Suppressor macrophage treated with lipopolysaccharide for 1 hour (primary cell): Measurements from ENCODE around the gene POLE4.

Experiments used
- DNase-seq, 3 donors: peaks; one replicate each; pipeline ENCODE4 v3.0.0-alpha.2; 2020 to 2022

The POLE4 gene

GRCh38 chr2:74941284-74941683 lies 17.2 kb upstream of the POLE4 start:
- DNase-seq, result no peak

DNA sequence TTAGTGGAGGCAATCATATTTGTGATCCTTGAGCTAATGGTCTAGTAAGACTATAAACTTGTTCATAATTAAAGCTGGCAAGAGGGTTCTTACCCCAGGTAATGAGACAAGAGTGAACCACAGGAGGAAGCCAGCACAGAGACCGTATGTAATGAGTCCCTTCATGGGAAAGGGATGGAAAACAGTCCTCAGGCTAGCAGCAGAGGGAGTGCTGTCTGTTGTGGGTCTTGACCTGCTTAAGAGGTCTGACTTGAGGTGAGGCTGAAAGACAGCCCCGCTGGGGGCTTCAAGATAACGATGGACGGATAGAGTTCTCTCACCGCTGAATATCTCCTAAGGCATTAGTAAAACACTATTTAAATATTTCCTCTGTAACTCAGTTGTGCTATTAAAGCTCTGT lies 16.2 kb upstream of the POLE4 start:
- no peak for DNase-seq

DNA sequence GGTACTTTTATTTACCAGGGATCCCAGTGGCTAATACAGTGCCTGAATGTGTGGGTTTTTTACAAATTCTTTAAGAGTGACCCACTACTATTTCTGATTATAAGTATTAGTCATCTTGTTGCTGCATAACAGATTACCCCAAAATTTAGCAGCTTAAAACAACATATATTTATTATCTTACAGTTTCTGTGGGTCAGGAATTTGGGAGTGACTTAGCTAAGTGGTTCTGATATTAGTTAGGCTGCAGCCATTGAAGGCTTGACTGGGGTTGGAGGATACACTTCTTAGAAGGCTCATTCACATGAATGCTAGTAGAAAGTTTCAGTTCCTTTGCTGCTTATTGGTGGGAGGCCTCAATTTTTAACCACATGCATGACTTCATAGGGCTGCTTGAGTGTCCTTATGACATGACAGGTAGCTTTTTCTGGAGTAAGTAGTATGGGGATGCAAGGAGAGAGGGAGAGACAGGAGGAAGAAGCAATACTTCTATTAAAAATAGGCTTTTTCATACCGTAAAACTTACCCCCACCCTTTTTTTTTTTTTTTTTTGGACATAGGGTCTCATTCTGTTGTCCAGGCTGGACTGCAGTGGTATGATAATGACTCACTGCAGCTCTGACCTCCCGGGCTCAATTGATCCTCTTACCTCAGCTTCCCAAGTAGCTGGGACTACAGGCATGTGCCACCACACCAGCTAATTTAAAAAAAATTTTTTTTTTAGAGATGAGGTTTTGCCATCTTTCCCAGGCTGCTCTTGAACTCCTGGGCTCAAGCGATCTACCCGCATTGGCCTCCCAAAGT lies 13.3 kb upstream of the POLE4 start:
- DNase-seq, result peak; percentile 18 to 51 (median 46)

GRCh38 chr2:74945788-74946331 lies 12.6 kb upstream of the POLE4 start:
- no peak for DNase-seq

DNA sequence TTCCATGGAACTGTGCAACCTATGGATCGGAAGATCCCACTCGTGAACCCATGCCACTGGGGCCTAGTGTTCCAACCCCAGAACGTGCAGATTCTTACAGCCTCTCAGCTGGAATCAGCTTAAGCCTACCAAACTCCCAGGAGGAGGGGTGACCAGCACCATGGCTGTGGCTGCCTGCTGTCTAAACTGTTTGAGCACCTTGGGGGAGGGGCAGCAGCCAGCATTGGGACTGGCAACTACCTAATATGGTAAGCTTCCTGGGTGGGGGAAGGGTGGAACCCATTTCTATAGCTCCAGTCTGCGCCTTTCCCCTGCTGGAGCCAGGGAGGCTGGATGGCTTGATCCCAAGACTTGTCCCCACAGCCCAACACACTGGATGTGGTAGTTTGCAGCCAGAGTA lies 10.7 kb upstream of the POLE4 start:
- no peak for DNase-seq

DNA sequence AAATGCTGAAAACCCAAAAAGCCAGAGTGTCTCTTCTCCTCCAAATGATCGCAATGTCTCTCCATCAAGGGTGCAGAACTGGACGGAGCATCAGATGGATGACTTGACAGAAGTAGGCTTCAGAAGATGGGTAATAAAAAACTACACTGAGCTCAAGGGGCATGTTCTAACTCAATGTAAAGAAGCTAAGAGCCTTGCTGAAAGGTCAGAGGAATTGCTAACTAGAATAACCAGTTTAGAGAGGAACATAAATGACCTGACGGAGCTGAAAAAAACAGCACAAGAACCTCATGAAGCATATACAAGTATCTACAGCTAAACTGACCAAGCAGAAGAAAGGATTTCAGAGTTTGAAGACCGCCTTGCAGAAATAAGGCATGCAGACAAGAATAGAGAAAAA lies 9.7 kb upstream of the POLE4 start:
- DNase-seq, result no peak

GRCh38 chr2:74951211-74951754 lies 7.2 kb upstream of the POLE4 start:
- DNase-seq, result no peak

GRCh38 chr2:74952575-74952974 lies 5.9 kb upstream of the POLE4 start:
- no peak for DNase-seq

DNA sequence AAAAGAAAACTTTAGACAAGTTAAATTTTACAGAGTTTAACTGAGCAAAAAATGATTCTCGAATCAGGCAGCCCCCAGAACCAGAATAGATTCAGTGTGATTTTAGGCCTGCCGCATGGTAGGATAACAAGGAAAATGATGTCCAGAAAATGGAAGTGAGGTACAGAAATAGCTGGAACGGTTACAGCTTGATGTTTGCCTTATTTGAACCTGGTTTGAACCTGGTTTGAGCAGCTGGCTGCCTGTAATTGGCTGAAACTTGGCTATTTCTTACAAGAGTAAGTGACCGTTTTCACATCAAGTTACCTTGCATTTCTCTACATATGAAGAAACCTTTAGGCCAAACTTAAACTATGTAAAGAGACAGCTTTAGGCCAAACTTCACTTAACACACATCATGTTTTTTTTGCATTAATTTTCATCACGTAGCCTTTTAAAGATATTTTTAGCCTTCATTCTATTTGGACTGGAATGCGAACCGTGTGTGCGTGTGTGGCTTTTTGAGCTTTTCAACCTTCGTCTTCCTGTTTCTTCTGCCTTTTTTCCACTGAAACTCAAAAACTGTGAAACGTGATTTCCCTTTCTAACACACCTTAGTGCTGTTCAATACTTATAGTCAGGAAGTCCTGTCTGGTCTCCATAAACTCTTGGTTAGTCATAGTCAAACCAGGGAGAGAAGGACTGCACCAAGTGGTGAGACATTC lies 4.5 kb upstream of the POLE4 start:
- DNase-seq, result no peak

DNA sequence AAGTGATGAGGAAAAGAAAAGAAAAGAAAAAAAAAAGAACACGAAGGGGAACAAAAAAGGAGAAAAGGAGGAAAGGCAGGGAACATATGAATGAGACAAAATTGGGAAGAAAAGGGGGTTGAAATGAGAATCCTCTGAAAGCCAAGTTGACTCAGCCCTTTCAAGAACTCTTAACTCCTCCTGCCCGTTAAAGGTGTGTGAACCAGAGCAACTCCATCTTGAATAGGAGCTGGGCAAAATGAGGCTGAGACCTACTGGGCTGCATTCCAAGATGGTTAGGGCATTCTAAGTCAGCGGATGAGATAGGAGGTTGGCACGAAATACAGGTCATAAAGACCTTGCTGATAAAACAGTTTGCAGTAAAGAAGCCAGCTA lies 4.0 kb upstream of the POLE4 start:
- DNase-seq, result no peak

- peak; percentile 42 to 67 (median 53) for DNase-seq
Measured at GRCh38 chr2:74957886-74958273, 563 bp upstream of the POLE4 start.

- DNase-seq, result no peak
Measured at GRCh38 chr2:74959106-74959751, 786 bp downstream of the POLE4 start.

GRCh38 chr2:74966887-74967286 lies 8.4 kb downstream of the POLE4 start:
- DNase-seq, result no peak

- DNase-seq, result no peak
Measured at GRCh38 chr2:74975016-74975415, 16.6 kb downstream of the POLE4 start.

GRCh38 chr2:74979844-74980243 lies 21.4 kb downstream of the POLE4 start:
- DNase-seq, result peak; percentile 29 to 67 (median 65)

DNA sequence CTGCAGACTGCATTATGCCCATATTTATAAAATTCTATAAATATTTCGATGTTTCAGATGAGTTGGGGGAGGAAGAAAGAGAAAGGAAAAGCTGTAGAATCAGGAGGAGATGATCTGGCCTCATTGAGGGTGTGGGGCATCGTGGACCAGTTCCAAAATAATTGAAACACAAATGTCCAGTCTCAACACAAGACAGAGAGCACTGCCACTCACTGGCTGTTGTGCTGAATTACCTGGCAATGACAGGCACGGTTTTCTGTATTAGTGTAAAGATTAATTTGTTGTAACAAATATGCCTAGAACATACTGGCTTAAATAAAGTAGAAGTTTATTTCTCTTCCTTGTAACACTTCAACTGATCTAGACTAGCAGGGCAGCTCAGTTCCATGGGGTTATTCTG lies 24.1 kb downstream of the POLE4 start:
- no peak for DNase-seq

DNA sequence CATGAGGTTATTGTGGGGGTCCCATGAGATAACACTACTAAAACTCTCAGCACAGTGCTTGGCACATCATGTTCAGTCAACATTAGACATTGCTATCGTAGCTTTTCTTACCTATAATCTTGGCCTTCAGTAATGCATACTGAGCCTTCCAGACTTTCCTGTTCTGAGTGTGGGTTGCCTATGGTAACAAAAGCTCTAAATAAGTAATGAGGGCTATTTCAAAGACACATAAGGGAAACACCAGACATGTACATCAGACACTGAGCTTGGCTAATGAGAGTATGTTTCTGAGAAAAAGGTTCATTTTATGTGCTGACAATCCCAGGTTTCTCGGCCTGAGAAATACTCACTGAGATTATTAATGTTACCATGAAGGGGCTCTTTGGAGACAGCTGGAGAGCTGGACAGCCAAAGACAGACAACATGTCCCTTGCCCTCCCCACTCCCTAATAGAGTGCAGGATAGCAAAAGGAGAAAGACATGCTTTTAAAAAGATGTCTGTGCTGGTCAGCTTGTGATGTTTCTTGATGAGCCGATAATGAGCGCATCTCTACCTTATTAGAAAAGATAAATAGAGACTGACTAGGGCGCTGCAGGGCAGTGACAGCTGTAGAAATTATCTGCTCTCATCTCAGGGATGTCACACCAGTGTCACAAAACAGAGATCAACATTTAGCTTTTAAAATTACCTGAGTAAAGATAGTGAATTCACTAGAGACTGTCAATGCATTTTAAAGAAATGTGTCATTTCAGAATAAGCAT lies 25.4 kb downstream of the POLE4 start:
- DNase-seq, result no peak

- DNase-seq, result no peak
Measured at GRCh38 chr2:74984947-74985637, 26.6 kb downstream of the POLE4 start.

DNA sequence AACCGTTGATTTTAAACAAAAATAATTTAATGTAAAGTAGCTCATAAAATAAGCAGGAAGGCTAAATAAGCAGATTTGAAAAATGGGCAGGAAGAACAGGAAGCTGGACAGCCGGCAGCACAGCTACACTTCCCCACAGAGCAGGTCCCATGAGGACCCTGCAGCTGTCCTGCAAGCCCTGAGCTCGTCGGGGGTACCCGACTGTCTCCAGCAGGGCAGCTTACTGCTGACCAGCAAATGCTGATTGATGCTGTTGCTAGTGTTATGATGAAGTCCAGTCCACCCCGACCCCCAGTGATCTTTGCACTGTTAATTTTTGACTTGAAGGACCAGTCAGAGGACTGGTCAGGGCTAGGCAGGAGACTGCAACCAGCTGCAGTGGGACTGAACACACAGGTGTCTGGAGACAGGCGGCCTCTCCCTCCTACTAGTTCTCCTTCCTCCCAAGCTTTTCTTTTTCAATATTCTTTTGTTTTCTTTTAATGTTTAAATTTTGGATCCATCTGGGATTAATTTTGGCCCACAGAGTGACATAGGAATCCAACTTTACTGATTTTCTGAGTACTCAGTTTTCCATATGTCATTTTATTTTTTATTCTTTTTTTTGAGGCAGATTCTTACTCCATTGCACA lies 27.7 kb downstream of the POLE4 start:
- peak in 2 of 3 donors; percentile 9 to 11 for DNase-seq

DNA sequence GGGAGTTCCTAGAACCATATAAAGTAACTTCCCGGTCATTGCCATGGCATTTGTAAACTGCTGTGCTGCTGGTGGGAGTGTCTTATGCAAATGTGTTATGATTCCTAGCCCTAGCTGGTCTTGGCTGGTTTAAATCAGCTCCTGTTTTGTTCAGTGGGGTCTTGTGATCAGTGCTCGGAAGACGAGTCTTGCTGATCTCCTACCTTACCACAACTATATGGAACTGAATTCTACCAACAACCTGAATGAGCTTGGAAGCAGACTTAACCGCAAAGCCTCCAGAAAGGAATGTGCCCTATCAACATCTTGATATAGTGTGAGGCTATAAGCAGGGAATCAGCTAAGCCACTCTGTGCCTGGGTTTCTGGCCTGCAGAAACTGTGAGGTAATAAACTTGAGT lies 33.5 kb downstream of the POLE4 start:
- no peak for DNase-seq

GRCh38 chr2:74999468-74999867 lies 41.0 kb downstream of the POLE4 start:
- no peak for DNase-seq

DNA sequence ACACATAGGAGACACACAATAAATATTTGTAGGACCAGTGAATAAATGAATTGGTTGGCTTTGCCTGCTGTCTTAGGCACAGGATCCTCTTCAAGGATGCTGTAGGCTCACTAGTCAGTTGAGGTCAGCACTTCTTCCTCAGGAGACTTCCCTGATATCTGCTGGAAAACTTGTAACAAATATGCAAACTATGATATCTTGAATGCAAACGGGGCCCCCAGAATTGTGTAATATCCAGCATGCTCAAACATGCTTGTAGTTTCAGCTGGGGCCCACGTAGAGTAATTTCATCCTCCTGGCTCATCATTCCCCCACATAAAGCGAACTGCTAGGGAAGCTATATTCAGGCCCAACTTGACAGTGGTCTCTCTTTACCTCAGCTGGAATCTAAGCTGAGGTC lies 43.6 kb downstream of the POLE4 start:
- peak in 1 of 3 donors; percentile 9 for DNase-seq
